GM18873 (cell line): ENCODE measurements around the gene RP2.

Experiments
- ATAC-seq: cut with Tn5 transposase; IDR thresholded peaks from one replicate; pipeline ENCODE4 v1.9.1; 2021; ENCODE audit warnings: mild to moderate bottlenecking, moderate library complexity, moderate number of reproducible peaks; ENCODE audit not compliant: unreplicated experiment, low FRiP score

The RP2 gene

DNA sequence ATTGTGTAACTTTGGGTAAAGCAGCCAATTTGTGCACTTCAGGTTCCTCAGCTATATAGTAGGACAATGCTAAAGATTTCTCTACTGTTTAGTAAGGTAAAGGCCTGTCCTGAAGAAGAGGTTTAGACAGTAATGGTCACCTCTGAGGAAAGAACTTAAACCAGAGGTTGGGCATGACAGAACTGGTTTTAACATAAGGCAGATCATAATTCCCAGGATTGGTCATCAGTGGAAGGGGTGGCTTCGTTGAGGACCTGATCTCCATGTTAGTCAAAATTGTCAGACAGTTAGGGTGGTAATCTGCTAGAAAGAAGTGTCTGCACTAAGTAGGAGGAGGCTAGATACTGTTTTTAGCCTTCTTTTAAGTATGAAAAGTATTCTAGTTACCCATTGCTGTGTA lies 4.1 kb downstream of the RP2 start:
- no peak for ATAC-seq

DNA sequence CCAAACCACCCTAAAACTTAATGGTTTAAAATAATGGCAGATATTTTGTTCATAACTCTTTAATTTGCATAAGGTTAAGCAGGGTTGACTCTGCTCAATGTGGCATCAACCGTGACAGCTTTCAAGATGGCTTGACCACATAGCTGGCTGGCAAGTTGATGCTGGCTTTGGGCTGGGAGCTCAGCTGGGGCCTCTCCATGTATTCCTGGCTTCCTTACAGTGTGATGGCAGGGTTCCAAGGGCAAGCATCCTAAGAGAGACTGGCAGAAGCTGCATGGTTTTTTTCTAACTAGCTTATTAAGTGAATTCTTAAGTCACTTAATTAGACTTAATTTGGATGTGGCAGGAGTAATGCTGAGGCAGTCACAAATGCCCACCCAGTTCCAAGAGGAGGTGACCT lies 4.5 kb downstream of the RP2 start:
- no peak for ATAC-seq

DNA sequence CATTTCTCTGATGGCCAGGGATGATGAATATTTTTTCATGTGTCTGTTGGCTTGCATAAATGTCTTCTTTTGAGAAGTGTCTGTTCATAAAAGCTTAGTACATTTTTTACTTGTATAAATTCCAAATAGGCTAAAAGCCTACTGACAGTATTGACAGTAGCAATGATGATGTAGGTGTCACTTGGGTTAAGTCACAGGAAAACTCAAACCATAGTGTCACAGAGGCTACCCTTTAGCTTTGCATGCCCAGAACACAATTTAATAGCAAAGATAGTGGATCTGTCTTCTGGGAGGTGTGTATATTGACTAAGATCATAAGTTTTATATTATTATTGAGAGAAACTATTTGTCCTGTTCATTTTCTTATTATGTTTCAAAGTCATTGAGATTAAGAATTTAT lies 8.1 kb downstream of the RP2 start:
- ATAC-seq = no peak

DNA sequence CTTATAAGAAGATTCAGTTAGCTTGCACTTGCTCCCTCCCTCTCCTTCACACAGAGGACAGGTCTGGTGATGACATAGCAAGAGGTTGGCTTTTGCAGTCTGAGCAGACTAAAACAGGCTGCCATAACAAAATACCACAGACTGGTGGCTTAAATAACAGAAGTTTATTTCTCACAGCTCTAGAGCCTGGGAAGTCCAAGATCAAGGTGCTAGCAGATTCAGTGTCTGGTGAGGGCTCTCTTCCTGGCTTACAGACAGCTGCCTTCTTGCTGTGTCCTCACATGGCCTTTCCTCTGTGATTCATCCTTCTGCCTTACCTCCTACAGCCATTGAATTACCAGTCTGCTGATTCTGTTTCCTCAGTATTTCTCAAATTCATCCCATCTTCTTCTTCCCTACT lies 13.1 kb downstream of the RP2 start:
- no peak for ATAC-seq

DNA sequence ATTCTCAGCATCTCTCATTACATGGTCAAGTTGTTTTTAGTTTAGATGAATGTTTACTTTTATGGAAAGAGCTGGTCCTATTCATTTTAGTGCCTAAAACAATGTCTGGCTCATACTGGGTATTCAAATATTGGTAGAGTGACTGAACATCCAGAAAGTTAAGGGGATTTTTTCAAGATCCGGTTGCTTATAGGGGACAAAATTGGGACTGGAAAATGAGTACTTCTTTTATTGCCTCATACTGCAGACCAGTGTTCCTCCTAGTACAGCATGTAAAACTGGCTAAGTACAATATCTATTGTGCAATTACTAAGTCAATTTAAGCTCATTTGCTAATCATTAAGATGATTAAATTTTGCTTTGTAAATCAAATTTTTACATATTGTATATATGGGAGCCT lies 13.9 kb downstream of the RP2 start:
- ATAC-seq = no peak

DNA sequence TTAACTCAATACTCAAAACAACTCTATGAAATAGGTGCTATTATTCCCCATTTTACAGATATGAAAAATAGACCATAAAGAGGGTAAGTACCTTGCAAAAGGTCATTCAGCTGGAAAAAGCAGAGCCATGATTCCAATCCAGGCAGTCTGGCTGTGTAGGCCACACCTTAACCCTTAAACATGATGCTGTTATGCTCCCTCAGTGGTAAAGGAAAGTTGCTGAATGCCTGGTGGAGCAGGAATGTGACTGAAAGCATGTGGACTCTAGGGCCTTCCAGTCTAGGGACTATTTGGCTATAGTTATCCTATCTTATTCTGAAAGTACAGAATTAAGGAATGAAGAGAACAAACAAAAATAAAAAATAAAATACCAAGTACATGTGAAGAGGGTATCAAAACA lies 19.6 kb downstream of the RP2 start:
- ATAC-seq = no peak

DNA sequence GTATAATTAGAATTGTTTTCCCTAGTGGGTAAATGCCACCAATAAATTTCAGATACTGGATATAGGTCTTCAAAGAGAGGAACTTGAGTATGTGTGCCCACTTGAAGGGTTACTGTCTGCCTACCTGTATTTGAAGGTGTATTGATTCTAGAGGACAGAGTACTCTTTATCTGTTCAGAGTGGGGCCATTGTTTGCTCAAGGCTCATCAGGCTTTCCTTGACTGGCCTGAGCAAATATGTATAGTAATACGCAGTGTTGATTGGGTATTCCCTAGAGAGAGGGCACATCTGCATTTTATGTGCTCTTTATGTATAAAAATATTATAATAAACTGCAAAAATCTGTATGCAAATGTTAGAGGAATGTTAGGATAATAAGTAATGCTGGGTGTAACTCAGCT lies 23.7 kb downstream of the RP2 start:
- ATAC-seq = no peak

DNA sequence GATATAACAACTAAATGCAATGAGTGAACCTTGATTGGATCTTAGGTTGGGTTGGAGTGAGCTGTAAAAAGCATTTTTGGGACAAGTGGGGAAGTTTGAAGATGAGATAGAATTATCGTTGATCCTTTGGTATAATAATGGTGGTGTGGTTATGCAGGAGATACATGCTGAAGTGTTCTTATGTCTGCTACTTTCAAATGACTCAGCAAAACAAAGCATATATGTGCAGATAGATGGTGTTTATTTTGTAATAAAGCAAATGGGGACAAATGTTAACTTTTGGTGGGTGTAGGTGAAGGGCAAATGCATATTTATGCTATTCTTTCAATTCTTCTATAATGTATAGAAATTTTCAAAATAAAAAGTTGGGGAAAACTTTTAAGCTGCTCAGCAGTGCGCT lies 26.2 kb downstream of the RP2 start:
- no peak for ATAC-seq

DNA sequence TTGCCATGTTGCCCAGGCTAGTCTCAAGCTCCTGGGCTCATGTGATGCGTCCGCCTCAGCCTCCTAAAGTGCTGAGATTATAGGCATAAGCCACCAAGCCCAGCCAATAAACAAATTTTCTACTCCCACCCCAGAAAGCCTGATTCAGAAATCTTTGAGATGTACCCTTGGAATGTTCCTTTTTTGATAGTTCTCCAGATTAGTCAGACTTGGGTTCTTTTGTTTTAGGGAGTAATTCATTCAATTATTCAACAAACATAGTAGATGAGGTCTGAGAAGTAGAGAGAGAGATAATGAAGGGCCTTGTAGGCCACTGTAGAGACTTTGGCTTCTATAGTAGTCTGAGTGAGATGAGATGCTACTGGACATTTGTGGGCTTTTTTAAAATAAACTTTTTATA lies 27.8 kb downstream of the RP2 start:
- no peak for ATAC-seq

DNA sequence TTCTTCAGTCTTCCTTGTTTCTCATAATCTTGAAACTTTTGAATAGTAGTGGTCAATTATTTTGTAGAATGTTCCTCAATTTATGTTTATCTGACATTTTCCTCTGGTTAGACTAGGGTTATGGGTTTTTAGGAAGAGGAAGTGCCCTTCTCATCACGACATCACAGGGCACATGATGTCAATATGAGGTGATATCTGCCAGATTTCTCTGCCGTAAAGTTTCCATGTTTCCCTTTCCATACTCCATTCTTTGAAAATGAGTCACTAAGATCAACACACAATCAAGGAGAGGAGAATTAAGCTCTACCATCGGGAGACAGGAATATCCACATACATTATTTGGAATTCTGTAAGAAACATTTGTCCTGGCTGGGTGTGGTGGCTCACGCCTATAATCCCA lies 28.4 kb downstream of the RP2 start:
- no peak for ATAC-seq

DNA sequence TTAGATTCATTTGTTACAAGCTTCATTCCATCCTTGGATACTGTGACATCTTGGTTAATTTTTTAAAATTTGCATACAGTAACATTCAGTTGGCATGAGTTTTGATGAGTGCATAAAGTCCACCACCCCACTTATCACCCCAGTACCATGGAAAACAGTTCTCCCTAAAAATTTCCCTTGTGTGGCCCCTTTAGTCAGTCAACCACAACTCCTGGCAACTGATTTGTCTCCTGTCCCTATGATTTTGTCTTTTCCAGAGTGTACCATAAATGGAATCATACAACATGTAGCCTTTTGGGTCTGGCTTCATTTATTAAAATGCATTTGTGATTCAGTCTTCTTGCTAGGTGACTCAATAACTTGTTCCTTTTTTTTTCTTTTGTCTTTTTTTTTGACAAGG lies 29.9 kb downstream of the RP2 start:
- ATAC-seq = no peak

DNA sequence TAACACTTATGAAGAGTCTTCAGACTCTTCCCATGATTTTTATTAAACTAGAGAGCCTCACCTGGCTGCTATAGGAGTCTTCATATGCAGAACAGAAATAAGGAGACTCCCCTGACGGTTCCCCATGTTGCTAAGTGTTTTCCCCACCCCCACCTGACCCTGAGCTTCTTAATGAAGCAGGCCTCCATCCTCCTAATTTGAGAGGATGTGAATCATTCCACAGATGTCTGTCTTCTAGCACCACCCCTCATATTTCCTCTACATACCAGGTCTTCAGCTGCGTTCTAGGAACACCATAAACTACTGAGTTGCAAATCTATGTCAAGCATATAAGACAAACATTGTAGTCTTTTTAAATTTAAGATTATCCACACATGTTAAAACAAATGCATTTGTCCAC lies 36.9 kb downstream of the RP2 start:
- ATAC-seq = no peak

DNA sequence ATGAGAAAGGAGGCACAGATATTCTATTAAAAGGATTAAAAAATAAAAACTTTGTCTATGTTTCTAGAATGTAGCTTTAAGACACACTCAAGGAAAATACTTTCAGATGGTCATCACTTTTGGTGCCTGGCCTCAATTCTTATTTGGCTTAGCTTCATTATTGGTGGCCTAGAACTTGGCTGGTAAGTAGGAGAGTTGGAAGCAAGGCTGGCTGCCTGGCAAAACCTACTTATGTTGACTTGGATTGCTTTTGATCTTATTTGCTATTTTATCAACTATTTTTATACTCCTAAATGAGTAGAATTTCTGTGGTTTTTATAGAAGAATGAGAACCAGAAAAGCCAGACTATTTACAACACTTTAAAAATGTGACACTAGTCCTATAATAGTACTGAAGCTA lies 40.1 kb downstream of the RP2 start:
- no peak for ATAC-seq

DNA sequence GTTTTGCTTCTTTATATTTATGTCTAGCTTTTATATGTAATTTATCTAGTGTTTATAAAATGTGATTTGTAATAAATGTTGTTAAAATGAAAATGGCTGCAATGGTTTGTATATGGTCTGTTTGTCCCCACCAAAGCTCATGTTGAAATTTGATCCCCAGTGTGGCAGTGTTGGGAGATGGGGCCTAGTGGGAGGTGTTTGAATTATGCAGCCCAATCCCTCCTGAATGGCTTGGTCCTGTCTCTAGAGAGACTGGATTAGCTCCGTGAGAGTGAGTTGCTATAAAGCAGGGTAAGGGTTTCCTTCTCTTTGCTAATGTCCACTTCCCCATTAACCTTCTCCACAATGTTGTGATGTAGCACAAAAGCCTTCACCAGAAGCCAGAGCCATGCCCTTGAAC lies 45.4 kb downstream of the RP2 start:
- ATAC-seq = no peak

DNA sequence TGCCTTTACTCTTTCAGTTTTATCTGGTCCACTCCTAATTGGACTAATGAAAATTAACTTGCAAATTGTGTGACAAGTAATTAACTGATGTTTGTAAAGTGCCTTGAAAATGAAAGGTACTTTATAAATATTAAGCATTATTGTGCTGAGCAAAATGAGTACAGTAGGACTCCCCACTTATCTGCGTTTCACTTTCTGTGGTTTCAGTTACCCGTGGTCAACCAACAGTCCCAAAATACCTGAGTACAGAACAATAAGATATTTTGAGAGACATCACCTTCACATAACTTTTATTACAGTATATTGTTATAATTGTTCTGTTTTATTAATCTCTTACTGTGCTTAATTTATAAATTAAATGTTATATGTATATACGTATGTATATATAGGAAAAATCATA lies 48.0 kb downstream of the RP2 start:
- ATAC-seq = no peak

DNA sequence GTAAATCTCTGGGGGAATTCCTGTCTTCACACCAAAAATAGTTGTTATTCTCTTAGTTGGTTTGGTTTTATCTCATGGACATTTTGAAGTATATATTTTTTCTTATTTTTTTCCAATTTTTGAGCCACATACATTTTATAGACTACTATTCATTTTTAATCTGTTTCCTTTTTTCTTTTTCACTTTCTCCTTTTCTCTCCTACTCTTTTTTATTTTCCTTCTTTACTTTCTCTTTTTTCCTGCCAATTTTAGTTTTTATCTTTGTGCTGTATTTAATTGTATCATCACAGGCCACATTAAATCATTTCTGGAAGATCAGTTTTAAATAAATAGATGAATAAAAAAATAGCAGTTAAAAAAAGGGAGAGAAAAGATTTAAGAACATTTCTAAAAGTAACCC lies 61.4 kb downstream of the RP2 start:
- no peak for ATAC-seq

DNA sequence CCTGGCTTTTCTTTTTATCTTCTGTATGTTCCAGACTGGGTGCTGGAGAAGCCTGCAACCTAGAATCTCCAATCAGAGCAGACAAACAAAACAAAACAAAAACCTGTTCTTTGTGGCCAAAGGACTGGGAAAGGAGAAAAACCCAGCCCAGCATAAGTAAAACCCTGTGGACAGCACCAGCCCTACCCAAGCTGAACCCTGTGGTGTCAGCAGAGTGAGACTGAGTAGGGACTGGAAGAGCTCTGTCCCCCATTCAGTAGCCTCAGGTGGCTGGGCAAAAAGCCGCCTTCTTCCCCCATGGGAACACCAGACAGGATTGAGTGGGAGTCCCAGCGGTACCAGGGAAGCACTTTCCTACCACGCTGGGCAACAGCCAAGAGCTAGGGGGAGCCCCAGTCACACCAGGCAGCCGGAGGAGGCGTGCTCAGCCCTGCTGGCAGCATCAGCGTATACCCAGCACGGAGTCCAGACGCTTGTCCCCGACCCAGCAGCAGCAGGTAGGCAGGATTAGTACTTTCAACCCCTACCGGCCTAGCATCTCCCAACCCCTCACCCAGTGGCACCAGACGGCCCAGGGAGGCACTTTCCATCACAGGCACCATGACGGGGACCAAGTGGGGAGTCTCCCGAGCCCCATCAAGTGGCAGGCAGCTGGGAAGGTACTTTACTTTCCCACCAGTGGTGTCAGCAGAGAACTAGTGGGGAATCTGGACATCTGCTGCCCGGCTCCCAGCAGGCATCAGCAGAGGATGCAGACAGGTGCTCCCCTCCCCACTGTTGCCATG lies 66.8 kb downstream of the RP2 start:
- ATAC-seq = peak; percentile 85

DNA sequence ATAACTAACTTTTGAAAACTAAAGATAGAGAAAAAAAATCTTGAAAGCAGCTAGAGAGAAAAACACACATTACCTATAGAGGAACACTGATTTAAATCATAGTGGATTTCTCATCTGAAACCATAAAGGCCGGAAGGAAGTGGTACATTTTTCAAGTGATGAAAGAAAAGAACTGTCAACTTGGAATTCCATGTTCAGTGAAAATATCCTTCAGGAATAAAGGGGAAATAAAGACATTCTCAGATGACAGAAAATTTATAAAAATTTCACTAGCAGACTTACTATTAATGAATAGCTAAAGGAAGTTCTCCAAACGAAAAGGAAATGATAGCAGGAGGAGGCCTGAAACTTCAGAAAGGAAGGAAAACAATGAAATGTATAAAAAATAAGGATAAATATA lies 67.8 kb downstream of the RP2 start:
- no peak for ATAC-seq

DNA sequence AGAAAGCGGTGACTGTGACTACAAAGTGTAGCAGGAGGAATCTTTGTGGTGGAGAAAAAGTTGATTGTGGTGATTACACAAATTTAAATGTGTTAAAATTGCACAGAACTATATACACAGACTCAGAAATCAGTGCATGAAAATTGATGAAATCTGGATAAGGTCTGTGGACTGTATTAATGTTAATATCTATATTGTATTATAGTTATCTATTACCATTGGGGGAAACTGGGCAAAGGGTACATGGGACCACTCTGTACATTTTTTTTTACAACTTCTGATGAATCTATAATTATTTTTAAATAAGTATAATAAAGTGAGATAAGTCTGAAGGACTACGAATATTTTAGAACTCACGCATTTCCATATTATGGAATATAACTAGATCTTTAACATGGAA lies 73.6 kb downstream of the RP2 start:
- no peak for ATAC-seq

DNA sequence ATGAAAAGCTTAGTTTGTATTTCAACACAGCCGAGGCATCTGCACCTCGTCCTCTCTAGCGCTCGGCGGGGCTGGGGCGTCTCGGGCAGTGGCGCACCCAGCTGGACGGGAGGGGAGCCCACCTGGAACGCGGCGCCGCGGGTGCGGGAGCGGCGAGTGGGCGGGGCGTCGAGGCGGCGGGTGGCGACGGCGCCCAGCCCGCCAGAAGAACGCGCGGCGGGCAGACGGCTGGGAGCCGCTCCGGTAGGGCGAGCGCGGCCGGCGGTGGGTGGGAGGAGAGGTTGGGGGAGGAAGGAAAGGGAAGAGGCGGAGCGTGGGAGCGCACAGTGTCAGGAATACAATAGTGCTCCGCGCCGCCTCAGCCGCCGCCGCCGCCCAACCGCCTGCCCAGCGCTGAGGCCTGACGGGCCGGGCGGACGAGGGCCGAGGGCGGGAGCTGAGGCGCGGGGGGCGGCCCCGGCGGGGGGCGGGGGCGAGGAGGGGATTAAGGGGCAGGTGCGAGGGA lies 75.3 kb downstream of the RP2 start, which contains the start of gene JADE3:
Gene JADE3 (plus strand): TSS at position 324 of the 505 bp plus-strand sequence. CDS start 72,474 bp downstream, outside the sequence.
- no peak for ATAC-seq

DNA sequence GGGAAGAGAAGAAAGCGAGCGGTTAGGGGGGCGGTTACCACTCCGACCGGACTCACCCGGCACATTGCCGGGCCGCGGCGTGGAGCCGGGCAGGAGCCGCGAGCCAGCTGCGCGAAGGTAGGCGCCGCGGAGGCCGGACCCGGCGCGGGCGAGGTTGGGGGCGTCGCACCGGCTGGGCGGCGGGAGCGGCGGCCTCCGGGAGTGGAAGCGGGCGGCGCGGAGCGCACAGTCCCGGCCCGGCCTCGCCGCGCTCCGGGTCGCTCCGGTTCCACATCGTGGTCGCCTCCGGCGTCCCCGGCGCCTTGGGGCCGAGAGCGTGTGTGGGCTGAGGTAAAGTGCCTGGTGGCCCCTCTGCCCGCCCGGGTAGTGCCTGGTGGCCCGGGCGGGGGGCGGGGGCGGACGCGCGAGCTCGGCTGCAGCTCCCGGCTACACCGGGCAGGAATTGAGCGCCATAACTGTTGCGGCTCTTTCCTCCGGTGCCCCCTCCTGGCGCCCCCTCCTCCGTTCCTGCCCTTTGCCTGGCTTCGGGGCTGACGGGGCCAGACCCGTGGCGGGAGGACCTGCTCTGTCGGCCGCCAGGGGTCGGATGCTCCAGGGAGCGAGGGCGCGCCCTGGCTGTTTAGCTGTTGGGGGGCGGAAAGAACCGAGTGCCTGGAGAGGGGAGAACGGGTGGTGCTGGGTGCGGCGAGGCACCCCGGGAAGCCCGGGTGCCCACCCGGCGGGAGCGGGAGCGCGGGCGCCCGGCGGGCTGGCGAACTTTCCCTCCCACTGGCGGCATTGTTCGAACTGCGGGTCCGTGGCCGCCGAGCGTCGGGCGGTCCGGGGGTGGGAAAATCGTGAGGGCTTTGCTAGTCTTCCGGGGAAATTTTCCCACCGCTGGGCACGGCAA lies 76.0 kb downstream of the RP2 start:
- ATAC-seq = no peak

DNA sequence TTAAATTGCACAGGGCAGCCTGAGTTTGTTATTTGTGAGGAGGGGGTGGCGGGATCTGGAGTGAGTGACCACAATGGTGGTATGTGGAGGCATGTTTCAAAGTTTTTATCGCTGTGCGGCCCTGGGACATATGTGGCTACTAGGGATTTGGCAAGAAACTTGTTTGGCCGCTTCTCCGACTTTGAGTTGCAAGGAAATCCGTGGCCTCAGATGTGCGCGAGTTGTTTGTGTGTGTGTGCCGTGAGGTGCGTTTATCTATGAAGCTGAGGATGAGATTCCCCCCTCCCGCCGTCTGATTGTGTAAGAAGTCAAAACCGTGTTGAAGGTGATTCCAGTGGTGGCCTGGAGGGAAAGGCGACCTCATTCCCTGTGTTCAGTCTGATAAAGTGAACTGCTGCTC lies 76.8 kb downstream of the RP2 start:
- ATAC-seq = no peak
